Right ventricle myocardium superior (tissue), 1 donor: ENCODE results near the gene RFX4. TPM values are rescaled to one million over a fixed set of nuclear protein-coding genes. Genes with fewer than 3 reads are reported as not detected.

Experiments used
- ATAC-seq: fragments of 200-7000 bp; cut with Tn5 transposase; one replicate; pipeline ENCODE4 v1.9.1; 2020; ENCODE audit warnings: mild to moderate bottlenecking; ENCODE audit not compliant: poor library complexity
- DNase-seq: peaks from one replicate; pipeline ENCODE4 v3.0.0-alpha.2; 2020
- intact Hi-C: fragments of 100-400 bp; cut with DNase I; formaldehyde crosslinking; loops from one replicate; pipeline ENCODE4 v1.11.2; 2022
- total RNA-seq: library from RNA; stranded (reverse); fragmentation: NEBNext Ultra II Directional; extraction: Animal tissue kit (Norgen Biotek cat#: 25700); gene quantifications from one replicate; pipeline ENCODE4 v1.2.1, GENCODE V29; 2021
- donor health status: DM: no; HTN: yes; CAD: no; lungs with severe emphysema.

Gene RFX4
- total RNA-seq, 1 donor from 2014 or later, result not detected

DNA sequence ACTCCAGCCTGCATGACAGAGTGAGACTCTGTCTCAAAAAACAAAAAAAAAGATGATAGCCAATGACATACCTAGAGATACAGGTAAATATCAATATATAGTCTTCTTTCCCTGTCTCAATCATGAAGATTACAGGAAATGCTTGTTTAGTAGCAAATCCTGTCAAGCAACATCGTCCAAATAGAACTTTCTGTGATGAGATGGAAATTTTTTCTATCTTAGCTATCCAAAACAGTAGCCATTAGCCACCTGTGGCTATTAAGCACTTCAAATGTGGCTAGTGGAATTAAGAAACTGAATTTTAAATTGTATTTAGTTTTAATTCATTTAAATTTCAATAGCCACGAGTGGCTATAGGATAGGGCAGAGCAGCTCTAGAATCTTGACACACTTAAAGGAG, 158.4 kb downstream of the RFX4 start:
- ATAC-seq (no peak), DNase-seq (no peak)
- intact Hi-C loops, result no loop called here

DNA sequence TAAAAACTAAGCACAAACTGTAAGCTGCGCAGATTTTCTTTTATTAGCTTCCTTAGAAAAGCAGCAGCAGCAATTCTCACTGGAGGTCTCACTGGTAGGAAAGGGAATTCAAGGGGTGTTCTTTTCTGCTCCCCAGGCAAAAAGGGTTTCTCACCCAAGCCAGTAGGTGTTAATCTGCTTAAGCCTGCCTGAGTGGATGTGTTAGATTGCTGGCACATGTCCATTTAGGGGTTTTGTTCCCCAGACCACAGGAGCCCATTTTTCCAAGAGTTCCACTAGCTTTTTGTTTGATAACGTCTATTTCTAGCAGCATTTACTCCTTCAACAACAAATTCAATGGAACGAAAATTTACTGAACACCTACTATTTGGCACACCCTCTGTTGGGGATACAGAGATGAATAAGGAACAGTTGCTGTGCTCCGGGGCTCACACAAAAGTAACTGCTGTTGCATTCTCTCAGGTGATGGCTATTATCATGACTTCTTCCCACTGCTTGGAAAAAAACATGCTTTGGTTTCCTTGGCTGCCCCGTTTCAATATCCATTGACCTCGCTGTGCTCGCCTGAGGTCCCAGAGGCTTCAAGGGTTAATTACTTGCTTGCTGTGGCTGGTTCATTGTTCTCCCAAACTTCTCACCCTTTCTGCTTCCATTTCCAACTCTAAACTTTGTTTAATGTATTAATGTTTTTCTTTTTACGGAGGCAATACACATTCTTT, 160.6 kb downstream of the RFX4 start:
- intact Hi-C loops, result no loop called here
- DNase-seq (no peak), ATAC-seq (no peak)

DNA sequence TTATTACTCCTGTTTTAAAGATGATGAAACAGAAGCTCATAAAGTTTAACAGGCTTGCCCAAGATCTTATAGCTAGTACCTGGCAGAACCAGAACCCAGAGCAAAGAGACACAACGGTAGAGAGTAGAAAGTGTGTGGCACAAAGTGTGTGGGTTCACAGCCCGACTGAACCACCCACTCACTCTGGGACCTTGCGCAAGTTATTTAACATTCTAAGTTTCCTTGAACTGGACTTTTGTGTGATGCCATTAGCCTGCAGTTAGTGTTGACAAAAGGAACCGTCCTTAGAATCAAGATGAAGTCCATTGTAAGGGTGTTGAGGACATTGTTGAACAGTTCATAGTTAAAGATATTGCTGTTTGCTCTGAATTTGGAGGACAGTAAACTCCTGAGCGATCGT, 161.8 kb downstream of the RFX4 start:
- DNase-seq (no peak), ATAC-seq (no peak)
- intact Hi-C loops, result no loop called here

DNA sequence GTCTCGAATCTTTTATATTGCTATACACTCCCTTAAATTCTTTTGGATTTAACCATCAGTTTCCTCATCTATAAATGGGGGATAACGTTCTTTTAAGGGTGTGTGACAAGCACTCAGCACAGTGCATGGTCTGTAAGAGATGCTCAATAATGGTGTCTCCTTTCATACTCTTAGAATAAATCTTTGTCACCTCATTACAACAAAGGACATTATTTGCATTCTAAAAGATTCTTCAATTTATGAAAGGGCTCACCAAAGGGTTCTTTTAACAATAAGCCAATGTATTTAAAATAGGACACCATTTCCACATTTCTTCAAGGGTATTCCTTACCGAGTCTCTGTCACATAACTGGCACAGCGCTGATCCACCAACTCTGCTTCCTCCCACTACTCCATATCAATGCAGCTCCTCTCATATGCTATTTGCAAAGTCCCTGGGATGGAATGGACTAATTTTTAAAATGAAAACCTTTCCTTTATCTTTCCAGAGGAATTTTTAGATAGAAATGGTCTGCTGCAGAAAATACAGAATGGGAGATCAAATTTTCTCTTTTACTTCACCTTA, 162.5 kb downstream of the RFX4 start:
- DNase-seq (no peak), ATAC-seq (no peak)
- intact Hi-C loops, result no loop called here

DNA sequence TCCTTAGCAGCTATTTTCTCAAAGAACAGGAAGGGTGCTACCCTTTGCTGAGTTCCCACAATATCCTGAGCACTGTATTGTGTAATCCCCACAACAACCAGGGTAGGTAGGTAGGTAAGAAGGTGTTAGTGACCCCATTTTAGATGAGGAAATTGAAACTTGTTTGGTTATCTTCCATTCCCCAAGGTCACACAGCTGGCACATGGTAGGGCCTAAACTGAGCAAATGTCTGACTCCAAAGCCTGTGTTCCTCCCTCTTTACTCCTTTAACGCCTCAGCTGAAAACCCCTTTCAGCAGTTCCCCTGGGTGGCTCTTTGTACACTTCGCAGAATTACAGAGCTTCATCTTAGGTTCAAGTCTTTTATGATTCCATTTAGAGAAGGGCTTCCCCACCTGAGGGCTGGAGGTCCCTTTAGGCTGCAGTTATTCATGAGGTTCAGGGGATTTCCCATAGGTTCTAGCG, 165.2 kb downstream of the RFX4 start:
- intact Hi-C loops, result no loop called here
- ATAC-seq, result no peak
- no peak for DNase-seq

DNA sequence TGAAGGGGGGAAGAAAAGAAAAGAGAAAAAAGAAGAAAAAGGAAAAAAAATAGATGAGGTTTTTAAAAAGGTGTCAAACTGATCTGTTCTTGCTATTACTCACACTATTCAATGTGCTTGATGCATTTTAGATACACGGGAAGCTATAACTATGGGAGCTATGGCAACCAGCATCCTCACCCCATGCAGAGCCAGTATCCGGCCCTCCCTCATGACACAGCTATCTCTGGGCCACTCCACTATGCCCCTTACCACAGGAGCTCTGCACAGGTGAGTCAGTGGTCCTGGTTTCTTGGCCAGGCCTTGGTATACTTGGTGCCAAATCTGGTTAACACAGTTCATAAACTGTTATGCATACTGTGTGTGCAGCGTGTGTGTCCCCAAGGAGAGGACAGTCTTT, 167.7 kb downstream of the RFX4 start:
- DNase-seq (no peak), ATAC-seq (no peak)
- intact Hi-C loops, result no loop called here

DNA sequence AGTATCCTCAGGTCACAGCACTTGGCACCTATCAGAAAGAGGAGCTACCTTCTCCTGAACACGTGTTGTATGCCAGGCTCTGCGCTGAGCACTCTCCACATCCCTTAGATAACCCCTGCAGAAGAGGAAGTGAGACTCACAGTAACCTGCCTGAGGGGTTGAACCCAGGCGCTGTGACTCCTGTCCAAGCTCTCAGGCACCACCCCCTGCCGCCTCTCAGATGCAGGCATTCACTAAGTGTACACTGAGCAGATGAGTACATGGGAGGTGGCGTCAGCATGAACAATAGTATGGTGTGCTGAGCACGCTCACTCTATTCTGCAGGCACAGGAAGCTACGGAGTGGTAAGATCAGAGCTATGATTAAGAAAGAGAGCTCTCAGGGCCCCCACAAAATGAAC, 170.7 kb downstream of the RFX4 start:
- intact Hi-C loops, result no loop called here
- no peak for ATAC-seq
- no peak for DNase-seq

DNA sequence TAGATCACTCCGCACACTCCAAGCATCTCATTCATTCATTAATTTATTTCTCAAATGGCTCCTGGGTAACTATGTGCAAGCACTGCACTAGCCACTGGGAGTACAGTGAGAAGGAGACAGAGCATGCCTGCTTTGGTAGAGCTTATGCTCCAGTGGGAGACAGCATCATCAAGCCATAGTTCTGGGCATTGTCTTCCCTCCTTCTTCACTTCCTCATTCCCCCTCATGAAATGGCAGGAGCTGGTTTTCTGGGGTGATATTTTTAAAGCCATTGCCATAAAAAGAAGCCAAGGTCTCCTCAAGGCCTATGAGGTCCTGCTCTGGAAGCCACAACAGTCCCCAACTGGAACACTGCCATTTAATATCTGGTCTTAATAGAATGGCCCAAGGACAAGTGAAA, 171.5 kb downstream of the RFX4 start:
- ATAC-seq (no peak), DNase-seq (no peak)
- intact Hi-C loops, result no loop called here

DNA sequence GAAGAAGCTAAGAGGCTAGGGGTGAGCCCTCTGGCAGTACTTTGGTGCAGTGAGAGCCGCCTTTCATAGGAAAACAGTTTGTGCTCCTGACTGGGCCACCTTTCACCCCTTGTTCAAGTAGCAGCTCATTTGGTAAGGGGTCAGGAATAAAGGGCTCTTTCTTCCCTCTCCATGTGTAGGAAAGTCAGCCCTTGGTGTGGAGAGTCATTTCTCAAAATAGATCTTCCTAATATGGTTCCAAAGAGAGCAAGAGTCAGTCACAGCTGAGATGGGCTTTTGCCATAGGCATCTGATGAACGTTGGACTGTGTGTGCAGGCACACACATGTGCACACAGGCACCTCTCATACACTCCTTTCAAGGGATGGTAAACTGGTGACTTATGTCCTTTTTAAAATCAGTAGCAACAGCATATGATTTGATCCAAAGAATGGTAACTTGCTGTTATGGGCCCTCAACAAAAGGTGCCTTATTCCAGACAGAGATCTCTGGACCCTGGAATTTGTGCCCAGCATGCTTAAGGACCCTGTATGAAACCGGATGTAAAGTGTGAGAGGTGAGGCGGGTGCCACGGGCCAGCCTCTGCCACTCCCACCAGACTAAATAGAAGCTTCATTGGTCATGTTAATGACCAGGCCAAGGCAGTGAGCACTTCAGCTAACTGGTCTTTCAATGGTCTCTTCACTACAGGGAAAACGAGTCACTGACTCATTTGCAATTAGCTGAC, 175.0 kb downstream of the RFX4 start:
- intact Hi-C loops, result no loop called here
- no peak for DNase-seq
- ATAC-seq, result peak; percentile 58

DNA sequence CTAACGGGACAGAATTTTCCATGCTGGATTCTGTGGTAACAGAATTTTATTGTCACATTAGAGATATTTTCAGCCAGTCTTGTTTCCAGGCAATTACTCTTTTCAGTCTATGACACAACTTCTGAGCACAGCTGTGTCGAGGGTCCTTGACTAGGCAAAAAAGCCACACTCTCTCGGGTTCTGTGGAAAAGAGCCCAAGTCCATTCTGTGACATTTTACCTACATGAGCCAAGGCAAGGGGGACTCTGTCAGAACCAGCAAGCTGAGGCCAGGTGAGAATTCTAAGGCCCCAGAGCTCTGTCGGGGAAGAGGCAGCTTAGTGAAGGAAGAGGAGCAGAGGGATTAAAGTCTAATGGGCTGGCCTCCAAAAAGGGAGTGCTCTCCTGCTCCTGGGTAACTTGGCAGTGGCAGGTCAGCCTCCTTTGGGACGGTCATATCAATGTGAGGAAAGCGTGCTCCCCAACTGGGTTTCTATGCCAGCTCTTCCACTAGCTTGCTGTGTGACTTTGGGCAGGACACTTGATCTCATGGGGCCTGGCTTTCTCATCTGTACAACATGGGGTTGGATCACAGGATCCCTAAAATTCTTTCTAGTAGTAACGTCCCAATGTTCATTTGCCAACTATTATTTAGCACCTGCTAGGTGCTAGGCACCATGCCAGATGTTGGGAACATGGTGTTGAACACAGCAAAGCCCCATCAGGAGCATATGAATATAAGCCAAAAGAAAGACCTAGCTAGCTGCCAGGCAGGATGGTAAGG, 175.7 kb downstream of the RFX4 start:
- intact Hi-C loops, result no loop called here
- ATAC-seq (peak; percentile 53), DNase-seq (no peak)

DNA sequence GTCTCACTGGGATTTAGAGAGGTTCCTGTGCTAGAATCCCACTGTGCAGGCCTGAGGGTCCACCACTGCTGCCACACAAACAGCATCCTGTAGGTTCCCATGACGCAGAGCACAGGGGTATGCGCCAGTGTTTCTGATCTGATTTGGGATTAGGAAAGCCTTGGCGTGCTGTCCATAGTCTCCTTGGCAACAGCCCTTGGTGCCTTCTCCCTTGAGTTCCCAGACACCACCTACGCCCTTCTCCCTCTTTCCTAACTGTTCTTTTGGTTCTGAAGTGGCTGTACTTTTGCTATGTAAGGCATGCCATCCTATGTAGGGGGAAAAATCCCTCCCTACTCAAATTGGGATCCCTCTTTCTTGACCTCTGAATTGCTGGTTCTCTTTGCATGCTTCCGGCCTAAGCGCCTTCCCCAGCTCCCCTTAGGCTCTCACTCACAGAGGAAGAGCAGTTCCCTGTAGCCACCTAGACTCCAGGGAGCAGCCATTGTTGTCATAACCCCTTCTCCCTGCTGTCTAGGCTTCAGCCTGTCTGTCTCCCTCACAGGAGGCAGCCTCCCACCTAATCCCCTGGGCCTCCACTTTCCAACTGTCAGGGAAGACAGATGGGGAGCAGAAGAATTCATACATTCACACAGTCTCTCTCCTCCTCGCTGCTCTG, 176.9 kb downstream of the RFX4 start:
- intact Hi-C loops, result no loop called here
- DNase-seq (no peak), ATAC-seq (peak; percentile 42)

DNA sequence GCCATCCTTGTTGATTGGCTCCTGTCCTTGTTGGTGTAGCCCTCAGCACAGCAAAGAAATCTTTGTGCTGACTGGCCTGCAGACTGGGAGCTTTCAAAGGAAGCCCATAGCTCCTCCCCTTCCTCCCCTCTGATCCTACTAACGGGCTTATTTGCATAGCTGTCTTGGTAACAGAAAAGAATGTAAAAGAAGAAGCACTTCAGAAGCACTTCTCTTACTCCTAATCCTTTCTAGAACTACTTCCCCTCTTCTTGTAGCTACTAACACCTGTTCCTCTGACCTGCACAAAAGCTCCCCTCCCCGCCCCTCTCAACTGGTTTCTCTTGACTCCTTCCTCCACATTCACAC, 177.4 kb downstream of the RFX4 start:
- intact Hi-C loops, result no loop called here
- ATAC-seq (peak; percentile 26), DNase-seq (no peak)

DNA sequence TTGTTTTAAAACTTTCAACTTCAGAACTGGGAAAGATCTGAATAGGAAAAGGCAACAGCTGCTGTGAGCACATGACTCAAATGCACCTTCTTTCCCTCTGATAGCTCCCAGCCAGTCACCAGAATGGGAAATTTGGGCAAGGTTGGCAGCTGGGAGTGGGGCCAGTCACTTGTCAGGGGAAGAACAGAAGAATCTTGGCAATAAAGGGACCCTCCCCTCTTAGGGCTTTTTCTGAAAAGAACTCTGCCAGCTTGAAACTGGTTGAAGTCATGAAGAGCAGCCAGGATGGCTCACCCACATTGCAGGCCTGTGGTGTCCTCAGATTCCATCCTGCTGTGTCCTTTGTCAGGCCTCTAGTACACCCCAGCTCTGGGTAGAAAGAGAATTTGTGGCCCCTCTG, 181.4 kb downstream of the RFX4 start:
- intact Hi-C loops, result no loop called here
- ATAC-seq (no peak), DNase-seq (no peak)

DNA sequence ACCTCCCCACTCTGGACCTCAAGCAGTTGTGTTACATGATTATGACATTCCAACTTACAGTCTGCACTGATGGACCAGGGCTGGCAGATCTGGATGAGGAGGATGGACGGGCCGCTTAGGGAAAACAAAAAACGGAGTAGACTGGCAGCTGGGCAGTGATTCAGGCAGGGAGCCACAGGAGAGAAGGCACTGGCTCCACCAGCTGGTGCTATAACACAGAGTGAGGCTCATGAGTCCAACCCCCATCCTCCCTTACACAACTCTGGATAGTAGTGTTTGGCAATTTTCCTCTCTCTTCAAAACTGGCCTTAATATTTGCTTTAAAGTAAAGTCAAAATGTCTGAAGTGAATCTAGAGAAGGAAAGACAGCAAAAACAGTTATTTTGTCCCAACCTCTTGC, 181.9 kb downstream of the RFX4 start:
- ATAC-seq, result peak; percentile 72
- DNase-seq, result no peak
- intact Hi-C loops, result no loop called here

DNA sequence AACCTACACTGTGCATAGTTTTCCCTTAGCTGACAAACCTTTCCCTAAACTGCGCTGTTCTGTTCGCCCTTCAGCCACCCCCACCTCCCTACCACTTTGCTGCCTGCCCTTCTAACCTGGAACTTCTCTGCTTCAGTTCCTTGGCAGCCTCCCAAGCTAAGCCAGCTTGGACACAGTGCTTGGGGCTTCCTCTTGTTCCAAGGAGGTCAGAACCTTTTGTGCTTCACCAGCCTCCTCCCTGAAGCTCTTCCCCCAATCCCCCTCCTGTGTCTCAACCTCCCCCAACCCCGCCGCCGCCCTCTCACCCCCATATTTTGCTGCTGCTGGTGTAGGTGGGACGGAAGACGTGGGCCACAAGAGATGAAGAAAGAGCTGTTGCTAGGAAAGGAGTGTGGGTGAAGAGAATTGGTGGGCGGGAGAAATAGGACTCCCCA, 183.6 kb downstream of the RFX4 start:
- intact Hi-C loops, result no loop called here
- ATAC-seq (peak; percentile 78), DNase-seq (peak; percentile 59)

DNA sequence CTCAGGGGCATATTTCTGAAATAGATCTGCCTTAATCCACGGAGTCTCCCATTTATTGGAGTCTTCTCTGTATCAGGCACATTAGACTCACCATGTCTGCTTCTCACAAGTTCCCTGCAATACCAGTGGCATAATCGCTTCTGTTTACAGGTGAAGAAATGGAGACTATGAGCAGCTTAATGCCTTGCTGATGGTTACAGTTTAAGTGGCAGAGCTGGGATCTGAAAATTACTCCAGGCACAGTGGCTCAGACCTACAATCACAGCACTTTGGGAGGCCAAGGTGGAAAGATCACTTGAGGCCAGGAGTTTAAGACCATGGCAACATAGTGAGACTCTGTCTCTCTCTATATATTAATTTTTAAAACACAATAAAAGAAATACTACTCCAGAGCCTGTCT, 184.4 kb downstream of the RFX4 start:
- ATAC-seq, result no peak
- DNase-seq, result no peak
- intact Hi-C loops, result no loop called here

DNA sequence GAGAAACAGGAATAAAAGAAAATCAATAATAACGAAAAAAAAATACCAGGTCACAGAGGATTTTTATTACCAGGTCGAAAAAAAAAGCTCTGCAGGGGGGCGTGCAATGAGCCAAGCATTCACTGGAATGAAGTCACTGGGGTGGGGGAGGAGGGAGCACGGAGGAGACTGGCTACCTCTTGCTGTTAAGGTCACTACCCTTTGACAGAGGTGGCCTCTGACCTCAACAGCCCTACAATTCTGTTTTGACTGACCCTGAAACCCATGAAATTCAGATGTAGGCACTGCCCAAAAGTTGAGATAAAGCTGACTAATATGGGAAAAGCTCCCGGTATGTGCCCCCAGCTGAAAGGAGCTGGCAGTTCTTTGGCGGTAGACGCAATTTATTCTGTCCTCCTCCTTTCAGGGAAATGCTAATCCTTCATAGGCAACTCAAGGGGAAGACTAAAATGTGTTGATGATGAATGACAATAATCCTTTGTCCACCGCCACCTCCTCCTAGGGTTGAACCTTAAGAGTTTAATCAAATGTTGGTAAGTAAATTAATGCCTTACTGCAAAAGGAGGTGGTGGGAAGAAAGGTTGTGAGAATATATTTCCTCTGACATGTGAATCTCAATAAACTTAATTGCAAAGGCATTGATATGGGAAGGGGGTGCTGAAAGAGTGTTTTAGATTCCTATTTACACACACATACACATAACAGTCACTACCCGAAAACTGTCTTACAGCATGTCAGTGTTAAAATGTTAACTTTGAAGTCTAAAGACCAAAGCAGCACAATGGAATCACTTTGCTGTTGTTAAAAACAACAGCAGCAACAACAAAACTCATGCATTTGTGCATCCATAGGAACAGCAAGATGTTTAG, 185.4 kb downstream of the RFX4 start:
- ATAC-seq (no peak), DNase-seq (no peak)
- intact Hi-C loops, result no loop called here

DNA sequence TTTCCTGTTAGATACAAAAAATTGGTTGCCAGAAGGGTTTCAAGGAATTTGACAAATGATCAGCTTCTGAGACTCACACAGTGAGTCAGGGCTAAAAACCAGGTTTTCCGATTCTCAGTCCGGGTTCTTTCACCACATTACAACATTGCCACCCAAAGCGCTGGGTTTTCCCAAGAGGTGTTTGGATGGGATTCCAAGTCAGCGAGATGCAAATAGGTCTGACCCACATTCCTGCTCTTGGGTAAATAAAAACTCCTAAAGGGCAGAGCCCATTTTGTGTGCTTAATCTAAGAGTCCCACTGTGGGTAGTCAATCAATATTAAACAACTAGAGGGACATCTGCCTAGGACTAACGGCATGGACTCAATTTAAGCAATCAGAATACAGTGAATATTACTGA, 186.3 kb downstream of the RFX4 start:
- ATAC-seq, result no peak
- DNase-seq, result no peak
- intact Hi-C loops, result no loop called here
